GM19023 (cell line): ENCODE results near the gene SMS.

Experiments used
- ATAC-seq: cut with Tn5 transposase; IDR thresholded peaks from one replicate; pipeline ENCODE4 v1.9.1; 2021; ENCODE audit warnings: mild to moderate bottlenecking, moderate library complexity; ENCODE audit not compliant: unreplicated experiment

Gene SMS

DNA sequence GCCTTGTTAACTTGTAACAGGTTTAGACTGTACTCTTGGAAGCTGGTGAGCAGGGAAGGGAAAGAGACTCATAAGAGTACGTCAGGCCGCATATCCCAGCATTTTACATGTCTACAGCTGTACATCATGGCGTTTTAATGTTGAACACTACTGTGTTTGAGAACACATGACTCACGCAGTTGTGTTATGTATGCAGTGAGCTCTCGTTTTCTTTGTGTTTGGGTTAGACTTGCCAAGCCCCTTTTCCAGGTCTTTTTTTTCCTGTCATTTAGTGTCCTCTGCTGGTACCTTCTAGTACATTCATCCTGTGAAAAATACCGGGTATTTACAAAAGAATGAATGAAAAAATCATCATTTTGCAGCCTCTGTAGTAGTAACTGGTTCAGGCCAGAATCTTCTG, 35.3 kb downstream of the SMS start:
- no peak for ATAC-seq

DNA sequence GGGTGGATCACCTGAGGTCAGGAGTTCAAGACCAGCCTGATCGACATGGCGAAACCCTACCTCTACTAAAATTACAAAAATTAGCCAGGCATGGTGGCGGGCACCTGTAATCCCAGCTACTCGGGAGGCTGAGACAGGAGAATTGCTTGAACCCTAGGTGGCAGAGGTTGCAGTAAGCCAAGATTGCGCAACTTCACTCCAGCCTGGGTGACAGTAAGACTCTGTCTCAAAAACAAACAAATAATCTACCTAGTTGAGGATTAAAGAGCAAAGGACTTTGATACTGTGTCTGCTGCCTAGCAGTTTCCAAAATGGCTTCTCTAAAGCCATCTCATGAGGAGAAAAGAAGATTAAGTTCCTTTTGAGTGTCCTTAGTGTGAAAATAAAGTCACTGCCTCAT, 37.8 kb downstream of the SMS start:
- no peak for ATAC-seq

GRCh38 chrX:21982311-21982710, 41.8 kb downstream of the SMS start:
- ATAC-seq: no peak

GRCh38 chrX:21985332-21985777, 44.8 kb downstream of the SMS start:
- ATAC-seq: peak; percentile 85

DNA sequence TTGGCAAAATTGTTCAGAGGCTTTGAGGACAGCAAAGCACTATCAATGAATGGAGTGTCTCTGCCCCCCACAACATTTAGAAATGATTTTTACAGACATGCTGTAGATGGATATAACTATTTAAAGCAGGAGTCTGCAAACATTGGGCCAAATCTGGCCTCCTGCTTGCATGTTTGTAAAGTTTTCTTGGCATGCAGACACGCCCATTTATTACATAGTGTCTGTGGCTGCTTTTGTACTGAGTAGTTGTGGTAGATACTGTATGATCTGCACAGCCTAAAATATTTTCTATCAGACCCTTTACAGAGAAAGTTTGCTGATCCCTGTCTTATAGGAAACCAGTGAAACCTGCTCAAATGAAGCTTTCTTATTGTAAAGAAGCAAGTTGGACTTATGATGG, 46.1 kb downstream of the SMS start:
- ATAC-seq: no peak

- ATAC-seq: peak; percentile 35
Observed at GRCh38 chrX:21989384-21989783, 48.9 kb downstream of the SMS start.

GRCh38 chrX:21990832-21991231, 50.3 kb downstream of the SMS start:
- no peak for ATAC-seq

DNA sequence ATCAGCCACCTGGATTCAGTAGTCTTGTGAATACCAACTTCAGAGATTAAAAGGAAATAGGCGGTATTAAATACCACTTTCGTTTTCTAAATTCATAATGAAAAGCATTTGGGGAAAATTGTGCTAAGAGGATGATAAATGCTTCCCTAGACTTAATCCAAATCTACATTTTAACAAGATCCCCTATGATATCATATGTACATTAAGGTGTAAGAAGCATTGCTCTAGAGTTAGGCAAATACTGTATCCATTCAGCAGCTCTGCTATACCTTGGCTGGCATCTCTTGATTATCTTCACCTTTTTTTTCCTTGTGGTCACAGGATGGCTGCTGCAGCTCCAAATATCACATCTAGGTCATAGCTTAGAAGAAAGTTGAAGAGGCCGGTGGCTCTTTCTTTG, 51.0 kb downstream of the SMS start:
- no peak for ATAC-seq

GRCh38 chrX:21993265-21993664, 52.8 kb downstream of the SMS start:
- peak; percentile 76 for ATAC-seq

GRCh38 chrX:21996872-21997455, 56.5 kb downstream of the SMS start:
- ATAC-seq: no peak

GRCh38 chrX:21998037-21998436, 57.5 kb downstream of the SMS start:
- no peak for ATAC-seq

DNA sequence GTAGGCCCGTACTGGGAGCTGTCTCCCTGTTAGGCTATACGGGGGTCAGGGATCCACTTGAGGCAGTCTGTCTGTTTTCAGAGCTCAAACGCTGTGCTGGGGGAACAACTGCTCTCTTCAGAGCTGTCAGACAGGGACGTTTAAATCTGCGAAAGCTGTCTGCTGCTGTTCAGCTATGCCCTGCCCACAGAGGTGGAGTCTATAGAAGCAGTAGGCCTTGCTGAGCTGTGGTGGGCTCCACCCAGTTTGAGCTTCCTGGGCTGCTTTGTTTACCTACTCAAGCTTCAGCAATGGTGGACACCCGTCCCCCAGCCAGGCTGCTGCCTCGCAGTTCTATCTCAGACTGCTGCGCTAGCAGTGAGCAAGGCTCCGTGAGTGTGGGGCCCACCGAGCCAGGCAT, 64.4 kb downstream of the SMS start:
- no peak for ATAC-seq

DNA sequence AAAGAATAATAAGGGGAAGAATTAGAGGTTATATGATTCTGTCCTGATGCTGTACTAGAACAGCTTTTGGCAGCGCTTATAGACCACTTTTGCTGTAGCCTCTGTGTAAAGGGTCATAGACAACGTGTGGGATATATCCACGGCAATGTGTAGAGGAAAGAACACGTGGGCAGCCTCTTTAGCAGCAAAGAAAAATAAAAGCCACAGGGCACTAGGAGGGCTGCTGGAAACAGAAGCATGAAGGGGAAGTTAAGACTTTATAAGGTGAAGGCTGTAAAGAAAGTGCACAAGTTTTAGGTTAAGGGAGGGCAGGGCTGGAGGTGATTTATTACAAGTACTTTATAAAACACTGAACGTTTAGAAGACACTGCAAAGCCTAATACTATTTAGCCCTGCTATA, 71.5 kb downstream of the SMS start:
- ATAC-seq: no peak

- ATAC-seq: no peak
Observed at GRCh38 chrX:22012931-22013330, 72.4 kb downstream of the SMS start.

- no peak for ATAC-seq
Observed at GRCh38 chrX:22015139-22015750, 74.7 kb downstream of the SMS start.

DNA sequence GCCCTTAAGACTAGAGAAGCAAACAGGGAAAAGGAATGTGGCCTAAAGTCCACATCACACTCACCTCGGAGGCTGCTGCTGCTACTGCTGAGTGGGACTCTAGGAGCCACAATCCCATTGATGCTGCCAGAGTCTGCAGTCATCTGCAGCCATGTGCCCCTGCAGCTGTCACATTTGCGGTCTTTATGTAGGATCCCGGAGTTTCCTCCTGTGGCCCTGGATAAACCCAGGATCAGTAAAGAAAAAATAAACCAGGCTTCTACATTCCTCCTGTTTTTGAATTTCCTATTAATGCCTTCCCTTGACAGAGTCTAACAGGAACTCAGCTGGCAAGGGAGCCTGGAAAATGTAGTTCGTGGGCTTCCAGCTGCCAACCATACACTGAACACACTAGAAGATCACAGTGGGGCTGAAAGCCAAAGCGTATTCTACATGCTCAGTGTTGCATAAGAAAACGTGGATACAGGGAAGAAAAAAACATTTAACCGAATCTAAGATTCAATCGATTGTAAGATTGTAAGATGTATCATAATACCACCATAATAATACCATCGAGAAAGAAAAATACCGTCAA, 81.3 kb downstream of the SMS start:
- ATAC-seq: no peak

DNA sequence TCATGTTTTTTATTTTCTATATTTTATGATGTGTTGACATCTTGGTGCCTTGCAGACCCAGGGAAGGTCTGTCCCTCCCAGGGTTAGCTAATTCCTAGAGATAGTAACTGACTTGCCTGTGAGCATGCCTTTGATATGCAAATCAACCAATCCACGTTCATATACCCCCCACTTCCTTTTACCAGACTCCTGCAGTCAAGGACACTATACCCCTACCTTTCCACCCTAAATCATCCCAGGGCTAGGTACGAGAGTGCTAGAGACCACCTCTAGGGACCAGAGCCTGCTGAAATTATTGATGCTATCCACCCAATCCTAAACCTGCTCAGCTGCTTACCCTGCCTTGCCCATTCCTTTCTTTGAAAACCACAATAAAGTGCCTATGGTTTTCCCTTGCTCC, 84.1 kb downstream of the SMS start:
- ATAC-seq: no peak

DNA sequence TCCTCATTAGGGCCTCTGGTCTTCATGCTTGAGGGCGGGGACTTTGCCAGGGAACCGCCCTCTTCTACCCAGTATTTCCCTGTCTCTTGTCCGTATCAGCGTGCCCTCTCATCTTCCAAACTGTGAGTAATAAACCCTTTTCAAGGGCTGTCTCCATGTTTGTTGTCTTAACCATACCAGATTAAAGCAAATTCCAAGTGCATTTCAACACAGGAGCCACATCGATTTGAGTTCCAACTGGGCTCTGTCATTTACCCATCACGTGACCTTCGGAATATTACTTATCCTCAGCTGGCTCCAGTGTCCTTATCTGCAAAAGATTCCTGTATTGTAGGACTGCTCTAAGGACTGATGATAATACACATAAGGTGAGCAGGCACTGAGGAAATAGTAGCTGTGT, 85.2 kb downstream of the SMS start:
- no peak for ATAC-seq

DNA sequence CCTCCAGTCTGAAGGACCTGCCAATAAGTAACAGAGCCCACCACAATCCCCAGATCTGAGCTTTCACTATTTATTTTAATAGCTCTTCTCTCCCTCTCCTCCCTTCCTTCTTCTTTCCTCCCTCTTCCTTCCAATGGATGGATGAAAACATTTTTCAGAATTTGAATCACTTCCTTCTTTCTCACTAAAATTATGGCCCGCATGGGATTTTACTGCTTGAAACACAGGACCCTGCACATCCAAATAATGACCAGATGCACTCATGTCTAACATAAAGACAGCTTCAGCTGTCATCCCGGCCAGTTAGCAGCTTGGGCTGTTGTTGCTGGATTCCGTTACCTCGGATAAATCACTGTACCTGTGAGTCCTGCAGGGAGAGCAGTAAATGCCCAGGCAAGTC, 86.2 kb downstream of the SMS start:
- no peak for ATAC-seq

- no peak for ATAC-seq
Observed at GRCh38 chrX:22032084-22032483, 91.6 kb downstream of the SMS start, which contains the start of gene PHEX. Gene PHEX, plus strand, starts transcription at chrX:22032325. Its CDS starts 681 bp downstream, at chrX:22033006.

- no peak for ATAC-seq
Observed at GRCh38 chrX:22032506-22032905, 92.0 kb downstream of the SMS start.

DNA sequence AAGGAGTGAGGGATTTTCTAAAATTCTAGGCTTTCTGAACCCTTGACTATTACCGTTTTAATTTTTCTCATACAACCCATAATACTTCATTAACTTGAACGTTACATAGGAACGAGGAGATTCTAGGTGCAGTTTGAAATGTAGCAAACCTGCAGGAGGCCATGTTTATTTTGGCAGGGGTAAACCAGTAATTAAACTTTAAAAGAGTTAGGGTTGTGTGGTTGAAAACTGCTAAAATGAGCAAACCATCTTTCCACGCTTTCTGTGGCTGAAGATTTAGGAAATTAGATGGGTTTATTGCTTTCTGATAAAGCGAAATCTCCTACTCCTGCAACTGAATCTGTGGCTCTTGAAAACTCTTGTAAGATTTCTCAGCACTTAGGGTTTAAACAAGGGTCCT, 93.3 kb downstream of the SMS start:
- no peak for ATAC-seq

GRCh38 chrX:22035236-22035635, 94.7 kb downstream of the SMS start:
- no peak for ATAC-seq
